Mononuclear cell (primary cell): ENCODE measurements around the gene STING1. TPM values are rescaled to one million over a fixed set of nuclear protein-coding genes. Genes with fewer than 3 reads are reported as not detected.
"Not testable (repeated sequence)": the region's sequence is repeated elsewhere in the genome, so short reads cannot be mapped to it uniquely, and the experiment has no call there.

Source experiments
- H3K27me3 ChIP-seq: 2 replicates; pipeline ENCODE4 v1.6.0; 2011; ENCODE audit warnings: low read length, control low read depth; ENCODE audit not compliant: insufficient read depth
- H3K4me1 ChIP-seq: 2 replicates; pipeline ENCODE4 v1.5.1; 2011; ENCODE audit warnings: mild to moderate bottlenecking, low read length, control low read depth; ENCODE audit not compliant: insufficient read depth
- H3K4me3 ChIP-seq: 2 replicates; pipeline ENCODE4 v1.5.1; 2011; ENCODE audit warnings: mild to moderate bottlenecking, low read length, moderate library complexity
- H3K9me3 ChIP-seq: 2 replicates; pipeline ENCODE4 v1.5.1; 2011; ENCODE audit warnings: low read depth, mild to moderate bottlenecking, control low read depth, low read length
- total RNA-seq: library from RNA; depleted of rRNA; stranded (reverse); fragments of >200 nt; gene quantifications from one replicate; pipeline ENCODE4 v1.2.3, GENCODE V29; 2012

Gene STING1
- total RNA-seq, 1 donor = 38.4 TPM

DNA sequence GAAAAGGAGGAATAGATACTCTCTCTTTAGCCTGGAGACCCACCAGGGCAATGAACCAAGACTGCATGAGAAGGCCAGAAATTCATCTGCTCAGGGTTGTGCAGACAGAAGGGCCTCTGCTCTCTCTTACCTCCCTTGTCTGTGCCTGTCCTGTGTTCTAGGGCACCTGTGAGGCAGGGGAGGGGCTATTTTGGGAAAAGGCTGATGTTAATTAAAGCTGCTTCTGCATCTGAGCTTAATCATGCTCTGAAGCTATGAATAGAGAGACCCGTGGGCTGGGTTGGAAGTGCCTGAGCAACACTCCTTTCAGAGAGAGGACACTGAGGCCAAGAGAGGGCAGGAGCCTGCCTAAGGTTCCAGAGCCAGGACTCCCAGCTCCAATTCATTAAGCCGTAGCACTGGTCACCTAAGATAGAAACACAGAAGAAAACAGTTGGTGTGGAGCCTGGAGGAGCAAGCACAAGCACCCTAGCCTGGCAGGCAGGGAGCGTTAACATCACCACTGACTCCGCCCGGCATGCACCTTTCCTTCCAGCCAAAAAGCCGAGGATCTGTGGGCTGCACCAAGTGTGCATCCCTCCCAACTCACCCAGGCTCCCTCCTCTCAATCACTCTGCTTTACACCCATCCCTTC, 31.4 kb upstream of the STING1 start:
- peaks cover 40% of the 10 kb centered on the region for H3K4me1 ChIP-seq
- no peaks in the 10 kb centered on the region for H3K9me3 ChIP-seq
- H3K27me3 ChIP-seq = no peaks in the 10 kb centered on the region
- H3K4me3 ChIP-seq = no peak overlapping the region

DNA sequence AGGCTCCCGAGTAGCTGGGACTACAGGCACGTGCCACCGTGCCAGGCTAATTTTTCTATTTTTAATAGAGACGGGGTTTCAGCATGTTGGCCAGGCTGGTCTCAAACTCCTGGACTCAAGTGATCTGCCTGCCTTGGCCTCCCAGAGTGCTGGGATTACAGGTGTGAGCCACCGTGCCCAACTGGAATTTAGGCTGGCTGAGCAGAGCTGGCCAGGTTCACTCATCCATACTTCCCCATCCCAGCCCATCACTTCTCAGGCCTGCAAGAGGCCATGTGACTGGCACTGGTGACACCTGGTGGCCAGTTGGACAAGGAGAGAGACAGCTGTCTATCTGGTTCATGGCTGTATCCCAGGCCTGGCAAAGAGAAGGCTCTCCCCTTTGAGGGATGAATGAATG, 30.9 kb upstream of the STING1 start:
- not testable (repeated sequence) for H3K4me3 ChIP-seq

GRCh38 chr5:139512786-139513390, 30.3 kb upstream of the STING1 start:
- H3K27me3 ChIP-seq = no peaks in the 10 kb centered on the region
- H3K4me1 ChIP-seq = peaks cover 31% of the 10 kb centered on the region
- no peaks in the 10 kb centered on the region for H3K9me3 ChIP-seq
- H3K4me3 ChIP-seq = no peak overlapping the region

More for the DNA sequence above, 30.9 kb upstream of the STING1 start:
- H3K9me3 ChIP-seq, H3K27me3 ChIP-seq: not testable (repeated sequence)
- H3K4me1 ChIP-seq = peaks cover 36% of the 10 kb centered on the region

- peaks cover 10% of the 10 kb centered on the region for H3K4me1 ChIP-seq
- H3K27me3 ChIP-seq, H3K9me3 ChIP-seq, H3K4me3 ChIP-seq: not testable (repeated sequence)
Observed at GRCh38 chr5:139504722-139505121, 22.2 kb upstream of the STING1 start.

DNA sequence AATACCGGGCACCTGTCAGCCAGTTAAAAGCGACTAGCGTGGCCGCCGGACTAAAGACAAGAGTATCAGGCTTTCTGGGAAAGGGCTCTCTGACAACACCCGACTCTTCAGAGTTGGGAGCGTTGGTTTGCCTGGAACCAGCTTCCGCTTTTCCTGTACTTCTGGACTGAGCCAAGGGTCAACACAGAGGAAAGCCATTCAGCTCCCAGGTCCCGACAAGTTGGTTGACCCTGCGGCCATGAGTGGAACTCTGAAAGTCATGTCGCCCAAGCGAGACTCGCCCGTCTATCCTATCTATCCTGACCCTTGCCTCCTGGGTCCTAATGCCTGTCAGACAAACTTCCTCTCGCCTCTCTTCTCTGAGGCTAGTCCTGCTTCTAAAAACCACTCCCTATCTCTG, 21.3 kb upstream of the STING1 start:
- H3K4me3 ChIP-seq, H3K9me3 ChIP-seq, H3K27me3 ChIP-seq: not testable (repeated sequence)
- peaks cover 10% of the 10 kb centered on the region for H3K4me1 ChIP-seq

DNA sequence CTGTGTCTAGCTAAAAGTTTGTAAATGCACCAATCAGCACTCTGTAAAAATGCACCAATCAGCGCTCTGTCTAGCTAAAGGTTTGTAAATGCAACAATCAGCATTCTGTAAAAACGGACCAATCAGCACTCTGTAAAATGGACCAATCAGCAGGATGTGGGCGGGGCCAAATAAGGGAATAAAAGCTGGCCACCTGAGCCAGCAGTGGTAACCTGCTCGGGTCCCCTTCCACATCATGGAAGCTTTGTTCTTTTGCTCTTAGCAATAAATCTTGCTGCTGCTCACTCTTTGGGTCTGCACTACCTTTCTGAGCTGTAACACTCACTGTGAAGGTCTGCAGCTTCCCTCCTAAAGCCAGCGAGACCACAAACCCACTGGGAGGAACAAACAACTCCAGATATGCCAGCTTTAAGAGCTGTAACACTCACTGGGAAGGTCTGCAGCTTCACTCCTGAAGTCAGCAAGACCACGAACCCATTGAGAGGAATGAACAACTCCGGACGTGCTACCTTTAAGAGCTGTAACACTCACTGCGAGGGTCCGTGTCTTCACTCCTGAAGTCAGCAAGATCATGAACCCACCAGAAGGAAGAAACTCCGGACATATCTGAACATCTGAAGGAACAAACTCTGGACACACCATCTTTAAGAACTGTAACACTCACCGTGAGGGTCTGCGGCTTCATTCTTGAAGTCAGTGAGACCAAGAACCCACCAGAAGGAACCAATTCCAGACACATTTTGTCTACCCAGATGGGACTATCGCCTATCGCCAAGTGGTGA, 20.7 kb upstream of the STING1 start:
- H3K4me1 ChIP-seq = peaks cover 10% of the 10 kb centered on the region
- H3K9me3 ChIP-seq, H3K27me3 ChIP-seq, H3K4me3 ChIP-seq: not testable (repeated sequence)

GRCh38 chr5:139501381-139501780, 18.8 kb upstream of the STING1 start:
- Histone ChIP-seq H3K9me3 (no peaks in the 10 kb centered on the region), H3K4me1 (peaks cover 10% of the 10 kb centered on the region), H3K4me3 (no peak overlapping the region), H3K27me3 (no peaks in the 10 kb centered on the region)

DNA sequence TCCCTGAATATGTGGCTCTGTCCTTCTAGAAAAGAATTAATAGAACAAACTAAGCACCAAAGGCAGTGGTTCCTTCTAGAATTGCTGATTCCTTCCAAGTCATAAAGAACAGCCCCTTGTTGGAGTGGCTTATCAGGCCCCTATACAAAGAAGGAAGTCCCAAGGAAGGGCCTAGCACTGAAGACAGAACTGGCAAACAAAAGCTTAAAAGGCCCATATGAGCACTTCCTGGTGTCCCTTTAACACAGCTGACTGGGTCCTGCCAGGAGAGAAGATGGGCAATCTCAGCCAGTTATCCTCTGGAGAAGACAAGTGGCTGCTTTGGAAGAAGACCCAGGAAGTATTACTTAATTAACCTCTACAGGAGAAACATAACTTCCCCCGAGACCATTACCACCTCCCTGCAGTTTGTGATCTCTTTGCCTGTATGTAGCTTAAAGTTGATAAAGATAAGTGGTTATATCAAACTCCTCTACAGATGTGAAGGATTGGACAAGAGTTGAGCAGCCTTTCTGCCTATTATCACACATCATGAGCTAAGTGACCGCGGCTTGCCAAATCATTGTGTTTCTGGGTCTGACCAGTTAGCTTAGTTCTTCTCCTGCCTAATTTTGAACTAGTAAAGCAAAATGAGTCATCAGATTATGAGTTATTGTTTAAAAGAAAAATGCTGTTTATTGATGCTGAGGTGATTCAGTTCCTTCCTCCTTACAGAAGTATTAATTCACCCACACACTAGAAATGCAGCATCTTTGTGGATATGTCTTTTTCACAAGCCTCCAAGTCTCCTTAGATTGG, 13.3 kb upstream of the STING1 start:
- Histone ChIP-seq H3K4me3 (no peak overlapping the region), H3K4me1 (peaks cover 20% of the 10 kb centered on the region), H3K9me3 (no peaks in the 10 kb centered on the region), H3K27me3 (no peaks in the 10 kb centered on the region)

DNA sequence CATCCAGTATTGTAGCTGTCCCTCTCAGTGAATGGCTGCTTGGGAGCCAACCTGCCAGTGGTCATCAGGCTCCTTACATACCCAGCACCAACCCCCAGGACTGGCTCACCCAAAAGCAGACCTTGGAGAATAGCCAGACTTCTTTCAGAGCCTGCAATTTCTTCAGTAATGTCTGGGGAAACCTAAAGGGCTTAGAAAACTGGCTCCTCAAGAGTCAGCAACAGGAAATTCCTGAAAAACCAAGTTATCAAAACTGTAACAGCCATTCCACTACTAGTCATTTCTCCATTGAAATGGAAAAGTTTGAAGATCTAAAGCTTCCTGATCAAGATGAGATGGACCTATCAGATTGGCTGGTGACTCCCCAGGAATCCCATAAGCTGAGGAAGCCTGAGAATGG, 12.3 kb upstream of the STING1 start:
- H3K9me3 ChIP-seq = no peaks in the 10 kb centered on the region
- H3K4me3 ChIP-seq = no peak overlapping the region
- H3K4me1 ChIP-seq = peaks cover 20% of the 10 kb centered on the region
- H3K27me3 ChIP-seq = no peaks in the 10 kb centered on the region

DNA sequence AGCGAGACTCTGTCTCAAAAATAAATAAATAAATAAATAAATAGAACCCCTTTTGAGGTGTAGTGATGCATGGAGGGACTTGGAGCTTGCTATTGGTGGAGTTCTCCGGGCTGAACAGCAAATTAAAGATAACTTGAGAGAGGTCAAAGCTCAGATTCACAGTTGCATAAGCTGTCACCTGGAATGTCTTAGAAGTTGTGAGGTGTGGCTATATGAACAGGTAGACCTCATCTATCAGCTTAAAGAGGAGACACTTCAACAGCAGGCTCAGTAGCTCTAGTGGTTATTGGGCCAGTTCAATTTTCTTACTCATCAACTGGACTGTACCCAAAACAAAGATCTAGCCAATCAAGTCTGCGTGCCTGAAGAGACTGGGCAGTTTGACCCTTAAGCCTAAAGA, 11.7 kb upstream of the STING1 start:
- no peaks in the 10 kb centered on the region for H3K9me3 ChIP-seq
- H3K27me3 ChIP-seq = no peaks in the 10 kb centered on the region
- H3K4me1 ChIP-seq = peaks cover 22% of the 10 kb centered on the region
- H3K4me3 ChIP-seq = no peak overlapping the region

GRCh38 chr5:139492700-139493192, 10.2 kb upstream of the STING1 start:
- Histone ChIP-seq H3K9me3 (no peaks in the 10 kb centered on the region), H3K27me3 (no peaks in the 10 kb centered on the region), H3K4me1 (peaks cover 37% of the 10 kb centered on the region), H3K4me3 (no peak overlapping the region)

GRCh38 chr5:139488260-139488659, 5.7 kb upstream of the STING1 start:
- no peaks in the 10 kb centered on the region for H3K9me3 ChIP-seq
- H3K4me1 ChIP-seq = peaks cover 33% of the 10 kb centered on the region
- H3K4me3 ChIP-seq = no peak overlapping the region
- H3K27me3 ChIP-seq = no peaks in the 10 kb centered on the region

DNA sequence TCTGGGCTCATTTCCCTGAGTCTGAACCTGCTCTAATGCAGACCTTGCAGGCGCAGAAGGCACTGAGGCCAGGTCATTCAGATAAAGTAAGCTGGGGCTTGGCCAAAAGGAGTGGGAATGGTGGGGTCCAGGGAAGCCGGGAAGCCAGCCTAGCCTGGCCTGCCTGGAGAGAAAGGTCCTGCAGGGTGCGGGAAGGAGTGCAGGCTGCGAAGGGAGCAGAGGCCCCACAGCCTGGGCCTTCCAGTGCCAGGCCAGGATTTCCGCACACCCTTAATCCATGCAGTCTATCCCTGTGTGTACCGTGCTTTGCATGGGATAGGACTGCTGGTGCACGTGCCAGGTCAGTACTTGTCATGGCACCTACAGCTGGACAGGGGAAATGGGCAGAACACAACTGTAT, 3.6 kb upstream of the STING1 start:
- H3K27me3 ChIP-seq = no peaks in the 10 kb centered on the region
- peaks cover 45% of the 10 kb centered on the region for H3K4me1 ChIP-seq
- no peak overlapping the region for H3K4me3 ChIP-seq
- H3K9me3 ChIP-seq = no peaks in the 10 kb centered on the region

- Histone ChIP-seq H3K4me3 (peak overlapping the region; percentile 66), H3K4me1 (peaks cover 63% of the 10 kb centered on the region)
- H3K9me3 ChIP-seq, H3K27me3 ChIP-seq: not testable (repeated sequence)
Observed at GRCh38 chr5:139482890-139483208, 291 bp upstream of the STING1 start.

DNA sequence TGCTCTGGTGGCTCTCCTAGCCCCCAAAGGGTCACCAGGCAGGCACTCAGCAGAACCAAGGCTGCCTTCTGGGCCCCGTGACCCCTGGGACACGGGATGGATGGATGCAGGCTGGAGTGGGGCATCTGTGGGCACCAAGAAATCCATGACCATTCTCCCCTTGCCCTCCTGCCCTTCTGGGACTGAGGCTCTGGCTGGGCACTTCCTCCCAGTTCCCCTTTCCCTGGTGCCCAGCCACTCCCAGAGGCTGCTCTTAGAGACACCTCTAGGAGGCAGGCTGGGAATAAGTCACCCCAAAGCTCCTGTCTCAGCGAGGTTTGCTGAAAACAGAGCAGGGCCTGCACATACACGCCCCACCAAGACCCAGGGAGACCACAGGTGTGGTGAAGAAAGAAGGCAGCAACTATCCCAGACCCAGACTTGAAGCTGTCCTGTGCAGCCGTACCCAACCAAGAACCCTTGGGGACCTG, 943 bp downstream of the STING1 start:
- Histone ChIP-seq H3K4me3 (peak overlapping the region; percentile 66), H3K9me3 (no peaks in the 10 kb centered on the region), H3K27me3 (no peaks in the 10 kb centered on the region), H3K4me1 (peaks cover 70% of the 10 kb centered on the region)
